PFSK-1 (cell line): Measurements from ENCODE around the gene FER1L5.

Experiments
- FOXP2 ChIP-seq: optimal IDR thresholded peaks from 2 replicates; pipeline ENCODE3; 2011; ENCODE audit warnings: borderline replicate concordance, control low read depth, inconsistent platforms; ENCODE audit not compliant: insufficient read depth; ENCODE audit errors: extremely low read length, extremely low read depth
- POLR2AphosphoS5 ChIP-seq: IDR thresholded peaks from 2 replicates; pipeline ENCODE4 v1.6.1; 2012; ENCODE audit warnings: low read depth, mild to moderate bottlenecking, control low read depth, low read length, moderate library complexity
- SIN3A ChIP-seq: IDR thresholded peaks from 2 replicates; pipeline ENCODE4 v1.6.1; 2012; ENCODE audit warnings: mild to moderate bottlenecking, low read length, moderate library complexity, borderline replicate concordance; ENCODE audit not compliant: insufficient read depth
- TAF1 ChIP-seq: IDR thresholded peaks from 2 replicates; pipeline ENCODE4 v1.6.1; 2012; ENCODE audit warnings: low read length, control low read depth, borderline replicate concordance; ENCODE audit not compliant: insufficient read depth
- TF ChIP-seq, protein P1 (sequence below), 2 experiments: IDR thresholded peaks; 2 replicates each; pipeline versions ENCODE4 v1.6.1 to v1.8.0; 2011 to 2012; ENCODE audit warnings: low read depth in 2 of 2, low read length in 2 of 2, control low read depth in 1 of 2, inconsistent platforms in 1 of 2, mild to moderate bottlenecking in 1 of 2, moderate library complexity in 1 of 2; ENCODE audit not compliant: insufficient read depth in 1 of 2

FER1L5 gene

DNA sequence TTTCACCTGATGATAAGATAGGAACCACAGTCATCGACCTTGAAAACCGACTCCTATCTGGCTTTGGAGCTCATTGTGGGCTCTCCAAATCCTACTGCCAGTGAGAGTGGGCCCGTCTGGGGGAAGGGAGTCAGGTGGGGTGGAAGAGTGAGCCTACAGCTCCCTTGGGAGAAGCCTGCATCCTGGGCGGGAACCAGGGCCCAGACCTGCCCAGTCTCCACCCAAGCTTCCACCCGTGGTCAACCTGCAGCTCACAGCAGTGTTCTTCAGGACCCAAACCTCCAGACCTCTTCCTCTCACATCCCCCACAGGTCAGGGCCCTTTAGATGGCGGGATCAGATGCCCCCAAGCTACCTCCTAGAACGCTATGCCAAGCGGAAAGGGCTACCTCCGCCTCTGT is 57.1 kb downstream of the FER1L5 start:
- TF ChIP-seq, protein P1, sequence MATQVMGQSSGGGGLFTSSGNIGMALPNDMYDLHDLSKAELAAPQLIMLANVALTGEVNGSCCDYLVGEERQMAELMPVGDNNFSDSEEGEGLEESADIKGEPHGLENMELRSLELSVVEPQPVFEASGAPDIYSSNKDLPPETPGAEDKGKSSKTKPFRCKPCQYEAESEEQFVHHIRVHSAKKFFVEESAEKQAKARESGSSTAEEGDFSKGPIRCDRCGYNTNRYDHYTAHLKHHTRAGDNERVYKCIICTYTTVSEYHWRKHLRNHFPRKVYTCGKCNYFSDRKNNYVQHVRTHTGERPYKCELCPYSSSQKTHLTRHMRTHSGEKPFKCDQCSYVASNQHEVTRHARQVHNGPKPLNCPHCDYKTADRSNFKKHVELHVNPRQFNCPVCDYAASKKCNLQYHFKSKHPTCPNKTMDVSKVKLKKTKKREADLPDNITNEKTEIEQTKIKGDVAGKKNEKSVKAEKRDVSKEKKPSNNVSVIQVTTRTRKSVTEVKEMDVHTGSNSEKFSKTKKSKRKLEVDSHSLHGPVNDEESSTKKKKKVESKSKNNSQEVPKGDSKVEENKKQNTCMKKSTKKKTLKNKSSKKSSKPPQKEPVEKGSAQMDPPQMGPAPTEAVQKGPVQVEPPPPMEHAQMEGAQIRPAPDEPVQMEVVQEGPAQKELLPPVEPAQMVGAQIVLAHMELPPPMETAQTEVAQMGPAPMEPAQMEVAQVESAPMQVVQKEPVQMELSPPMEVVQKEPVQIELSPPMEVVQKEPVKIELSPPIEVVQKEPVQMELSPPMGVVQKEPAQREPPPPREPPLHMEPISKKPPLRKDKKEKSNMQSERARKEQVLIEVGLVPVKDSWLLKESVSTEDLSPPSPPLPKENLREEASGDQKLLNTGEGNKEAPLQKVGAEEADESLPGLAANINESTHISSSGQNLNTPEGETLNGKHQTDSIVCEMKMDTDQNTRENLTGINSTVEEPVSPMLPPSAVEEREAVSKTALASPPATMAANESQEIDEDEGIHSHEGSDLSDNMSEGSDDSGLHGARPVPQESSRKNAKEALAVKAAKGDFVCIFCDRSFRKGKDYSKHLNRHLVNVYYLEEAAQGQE (IDR thresholded peaks at IDR 0.05; ENCODE audit: insufficient read depth in 1 of 2, low read depth in 2 of 2, low read length in 2 of 2), result no peak
- TF ChIP-seq POLR2AphosphoS5 (no peak), FOXP2 (no peak), TAF1 (no peak), SIN3A (no peak)

DNA sequence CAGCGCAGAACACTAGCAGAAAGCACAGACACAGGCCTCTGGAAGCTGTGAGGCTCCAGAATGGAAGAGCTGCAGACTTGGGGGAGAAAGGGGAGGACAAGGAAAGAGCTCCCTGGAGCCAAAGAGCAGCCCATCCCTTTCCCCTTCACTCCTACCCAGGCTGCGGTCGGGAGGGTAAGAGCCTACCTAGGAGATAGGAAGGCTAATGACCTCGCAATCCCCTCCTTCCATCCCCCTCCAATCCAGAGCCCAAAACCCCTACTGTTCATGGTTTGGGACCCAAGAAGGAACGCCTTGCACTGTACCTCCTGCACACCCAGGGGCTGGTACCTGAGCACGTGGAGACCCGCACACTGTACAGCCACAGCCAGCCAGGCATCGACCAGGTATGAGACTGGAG is 57.5 kb downstream of the FER1L5 start:
- TF ChIP-seq FOXP2 (no peak), SIN3A (no peak), TAF1 (no peak), POLR2AphosphoS5 (no peak)
- TF ChIP-seq, protein P1 (IDR thresholded peaks at IDR 0.05; ENCODE audit: insufficient read depth in 1 of 2, low read depth in 2 of 2, low read length in 2 of 2), result no peak

DNA sequence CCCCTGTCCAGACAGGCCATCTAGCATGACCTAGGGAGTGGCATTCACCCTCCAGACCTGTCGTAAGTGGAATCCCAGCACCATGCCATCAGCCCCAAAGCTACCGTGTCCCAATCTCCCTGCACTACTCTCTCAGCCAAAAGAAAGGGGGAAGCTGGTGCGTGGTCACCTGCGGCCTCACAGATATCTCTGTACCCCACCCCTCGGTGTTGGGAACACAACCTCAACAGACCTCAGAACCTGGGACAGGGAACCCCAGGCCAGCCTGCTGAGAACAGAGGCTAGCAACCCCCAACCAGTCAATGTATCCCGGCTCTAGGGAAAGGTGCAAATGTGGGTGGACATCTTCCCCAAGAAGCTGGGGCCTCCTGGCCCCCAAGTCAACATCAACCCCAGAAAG is 59.1 kb downstream of the FER1L5 start:
- TF ChIP-seq SIN3A (no peak), TAF1 (no peak), POLR2AphosphoS5 (no peak), FOXP2 (no peak)
- TF ChIP-seq, protein P1 (IDR thresholded peaks at IDR 0.05; ENCODE audit: insufficient read depth in 1 of 2, low read depth in 2 of 2, low read length in 2 of 2), result no peak

DNA sequence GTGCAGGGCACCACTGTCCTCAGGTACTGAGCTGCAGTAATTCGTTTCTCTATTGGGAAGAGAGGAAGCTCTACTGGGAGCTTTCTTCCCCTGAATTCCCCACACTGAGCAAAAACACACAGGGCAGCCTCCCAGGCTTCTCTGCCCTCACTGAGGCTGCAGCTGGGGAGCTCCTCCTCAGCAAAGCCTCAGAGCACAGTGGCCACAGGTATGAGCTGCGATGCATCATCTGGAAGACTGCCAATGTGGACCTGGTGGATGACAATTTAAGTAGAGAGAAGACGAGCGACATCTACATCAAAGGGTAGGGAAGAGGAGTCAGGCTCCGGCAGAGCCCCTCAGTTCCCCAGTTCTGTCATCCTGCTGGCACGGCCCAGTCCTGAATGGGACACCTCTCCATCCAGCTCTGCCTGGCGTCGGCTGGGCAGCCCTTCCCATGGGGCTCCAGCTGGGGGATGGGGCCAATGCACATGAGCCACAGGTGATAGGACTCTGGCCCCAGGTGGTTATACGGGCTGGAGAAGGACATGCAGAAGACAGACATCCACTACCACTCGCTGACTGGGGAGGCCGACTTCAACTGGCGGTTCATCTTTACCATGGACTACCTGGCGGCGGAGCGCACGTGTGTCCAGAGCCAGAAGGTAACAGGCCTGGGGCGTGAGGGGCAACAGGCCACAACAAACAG is 59.7 kb downstream of the FER1L5 start:
- TF ChIP-seq, protein P1 (IDR thresholded peaks at IDR 0.05; ENCODE audit: insufficient read depth in 1 of 2, low read depth in 2 of 2, low read length in 2 of 2), result no peak
- TF ChIP-seq POLR2AphosphoS5 (no peak), FOXP2 (no peak), TAF1 (no peak), SIN3A (no peak)
